ENCODE measurements around the gene CCDC172. TPM values are rescaled to one million over a fixed set of nuclear protein-coding genes. Genes with fewer than 3 reads are reported as not detected.

Gene CCDC172
- total RNA-seq, 1 donor from 2014 or later, result not detected

DNA sequence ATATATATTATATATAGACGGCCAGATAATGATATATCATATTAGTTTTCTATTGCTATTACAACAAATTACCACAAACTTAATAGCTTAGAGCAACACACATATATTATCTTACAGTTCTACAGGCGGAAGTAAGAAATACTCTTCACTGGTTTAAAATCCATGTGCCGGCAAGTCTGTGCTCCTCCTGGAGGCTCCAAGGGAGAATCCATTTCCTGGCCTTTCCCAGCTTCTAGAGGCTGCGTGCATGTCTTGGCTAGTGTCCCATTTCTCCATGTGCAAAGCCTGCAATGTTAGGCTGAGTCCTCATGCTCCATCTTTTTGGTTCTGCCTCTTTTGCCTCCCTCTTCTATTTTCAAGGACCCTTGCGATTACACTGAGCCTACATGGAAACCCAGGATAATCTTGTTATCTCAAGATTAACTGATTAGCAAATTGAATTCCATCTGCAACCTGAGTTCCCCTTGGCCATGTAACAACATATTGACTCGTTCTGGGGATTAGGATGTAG lies 79.5 kb downstream of the CCDC172 start:
- TF ChIP-seq, protein P1, sequence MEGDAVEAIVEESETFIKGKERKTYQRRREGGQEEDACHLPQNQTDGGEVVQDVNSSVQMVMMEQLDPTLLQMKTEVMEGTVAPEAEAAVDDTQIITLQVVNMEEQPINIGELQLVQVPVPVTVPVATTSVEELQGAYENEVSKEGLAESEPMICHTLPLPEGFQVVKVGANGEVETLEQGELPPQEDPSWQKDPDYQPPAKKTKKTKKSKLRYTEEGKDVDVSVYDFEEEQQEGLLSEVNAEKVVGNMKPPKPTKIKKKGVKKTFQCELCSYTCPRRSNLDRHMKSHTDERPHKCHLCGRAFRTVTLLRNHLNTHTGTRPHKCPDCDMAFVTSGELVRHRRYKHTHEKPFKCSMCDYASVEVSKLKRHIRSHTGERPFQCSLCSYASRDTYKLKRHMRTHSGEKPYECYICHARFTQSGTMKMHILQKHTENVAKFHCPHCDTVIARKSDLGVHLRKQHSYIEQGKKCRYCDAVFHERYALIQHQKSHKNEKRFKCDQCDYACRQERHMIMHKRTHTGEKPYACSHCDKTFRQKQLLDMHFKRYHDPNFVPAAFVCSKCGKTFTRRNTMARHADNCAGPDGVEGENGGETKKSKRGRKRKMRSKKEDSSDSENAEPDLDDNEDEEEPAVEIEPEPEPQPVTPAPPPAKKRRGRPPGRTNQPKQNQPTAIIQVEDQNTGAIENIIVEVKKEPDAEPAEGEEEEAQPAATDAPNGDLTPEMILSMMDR (IDR thresholded peaks at IDR 0.05; ENCODE audit: unreplicated experiment), result no peak
- no peak overlapping the region for H3K27ac Mint-ChIP-seq
- no peaks in the 10 kb centered on the region for H3K4me1 Mint-ChIP-seq
- H3K36me3 Mint-ChIP-seq, result no peaks in the 10 kb centered on the region
- no peak for DNase-seq (ENCODE audit: low spot score in 2 of 2, unreplicated experiment in 2 of 2)
- H3K9me3 Mint-ChIP-seq, result peaks cover 4% of the 10 kb centered on the region
- peaks cover 24% of the 10 kb centered on the region for H3K27me3 Mint-ChIP-seq (ENCODE audit: low read depth)
- H3K4me3 Mint-ChIP-seq, result no peak overlapping the region

DNA sequence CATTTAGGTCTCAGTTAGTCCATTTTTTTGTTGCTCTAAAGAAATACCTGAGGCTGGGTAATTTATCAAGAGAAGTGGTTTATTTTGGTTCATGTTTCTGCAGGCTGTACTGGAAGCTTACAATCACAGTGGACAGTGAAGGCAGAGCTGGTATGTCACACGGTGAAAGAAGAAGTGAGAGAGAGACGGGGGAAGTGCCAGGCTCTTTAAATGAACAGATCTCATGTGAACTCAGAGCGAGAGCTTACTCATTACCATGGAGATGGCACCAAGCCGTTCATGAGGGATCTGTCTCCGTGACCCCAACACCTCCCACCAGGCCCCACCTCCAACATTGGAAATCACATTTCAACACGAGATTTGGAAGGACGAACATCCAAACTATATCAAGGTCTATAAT lies 84.5 kb downstream of the CCDC172 start:
- Mint-ChIP-seq H3K4me3 (no peak overlapping the region), H3K9me3 (peaks cover 4% of the 10 kb centered on the region), H3K4me1 (no peaks in the 10 kb centered on the region), H3K36me3 (no peaks in the 10 kb centered on the region), H3K27ac (no peak overlapping the region), H3K27me3 (ENCODE audit: low read depth) (peaks cover 38% of the 10 kb centered on the region)
- DNase-seq (ENCODE audit: low spot score in 2 of 2, unreplicated experiment in 2 of 2), result no peak
- TF ChIP-seq, protein P1 (IDR thresholded peaks at IDR 0.05; ENCODE audit: unreplicated experiment), result no peak

DNA sequence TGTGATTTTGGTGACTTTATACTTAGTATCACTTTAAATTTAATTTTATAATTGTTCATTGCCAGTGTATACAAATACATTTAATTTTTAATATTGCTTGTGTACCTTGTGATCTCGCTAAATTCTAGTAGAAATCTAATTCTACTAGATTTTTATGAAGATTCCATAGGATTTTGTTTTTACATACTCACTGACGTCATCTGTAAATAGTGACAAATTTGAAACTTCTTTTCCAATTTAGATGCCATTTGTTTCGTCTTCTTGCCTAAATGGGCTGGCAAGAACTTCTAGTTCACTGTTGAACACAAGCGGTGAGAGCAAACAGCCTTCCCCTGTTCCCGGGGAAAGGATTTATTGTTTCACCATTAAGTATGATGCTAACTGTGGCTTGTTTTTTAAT lies 86.1 kb downstream of the CCDC172 start:
- H3K27ac Mint-ChIP-seq, result no peak overlapping the region
- H3K4me3 Mint-ChIP-seq, result no peak overlapping the region
- peaks cover 4% of the 10 kb centered on the region for H3K9me3 Mint-ChIP-seq
- H3K4me1 Mint-ChIP-seq, result no peaks in the 10 kb centered on the region
- peaks cover 28% of the 10 kb centered on the region for H3K27me3 Mint-ChIP-seq (ENCODE audit: low read depth)
- TF ChIP-seq, protein P1 (IDR thresholded peaks at IDR 0.05; ENCODE audit: unreplicated experiment), result no peak
- no peaks in the 10 kb centered on the region for H3K36me3 Mint-ChIP-seq
- DNase-seq (ENCODE audit: low spot score in 2 of 2, unreplicated experiment in 2 of 2), result no peak

DNA sequence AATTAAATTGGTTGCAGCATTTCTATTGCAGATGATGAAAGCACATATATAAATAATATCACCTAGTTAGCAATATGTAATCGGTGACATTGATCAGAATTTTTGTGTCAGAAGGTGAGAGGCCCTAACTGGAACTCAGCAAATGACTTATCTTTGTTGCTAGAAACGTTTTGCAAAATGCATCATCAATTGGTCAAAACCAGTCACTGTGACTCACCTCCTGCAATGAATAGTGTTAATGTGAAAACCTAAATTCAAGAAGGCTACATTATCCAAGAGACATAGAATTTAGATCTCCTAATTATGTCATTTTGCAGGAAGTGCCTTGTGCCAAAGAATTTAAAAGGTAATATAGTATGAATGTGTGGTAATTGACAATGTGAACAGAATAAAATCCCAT lies 93.6 kb downstream of the CCDC172 start:
- peaks cover 7% of the 10 kb centered on the region for H3K4me1 Mint-ChIP-seq
- no peak overlapping the region for H3K27ac Mint-ChIP-seq
- no peaks in the 10 kb centered on the region for H3K36me3 Mint-ChIP-seq
- no peaks in the 10 kb centered on the region for H3K9me3 Mint-ChIP-seq
- H3K4me3 Mint-ChIP-seq, result no peak overlapping the region
- TF ChIP-seq, protein P1 (IDR thresholded peaks at IDR 0.05; ENCODE audit: unreplicated experiment), result no peak
- DNase-seq (ENCODE audit: low spot score in 2 of 2, unreplicated experiment in 2 of 2), result no peak
- H3K27me3 Mint-ChIP-seq (ENCODE audit: low read depth), result peaks cover 4% of the 10 kb centered on the region

DNA sequence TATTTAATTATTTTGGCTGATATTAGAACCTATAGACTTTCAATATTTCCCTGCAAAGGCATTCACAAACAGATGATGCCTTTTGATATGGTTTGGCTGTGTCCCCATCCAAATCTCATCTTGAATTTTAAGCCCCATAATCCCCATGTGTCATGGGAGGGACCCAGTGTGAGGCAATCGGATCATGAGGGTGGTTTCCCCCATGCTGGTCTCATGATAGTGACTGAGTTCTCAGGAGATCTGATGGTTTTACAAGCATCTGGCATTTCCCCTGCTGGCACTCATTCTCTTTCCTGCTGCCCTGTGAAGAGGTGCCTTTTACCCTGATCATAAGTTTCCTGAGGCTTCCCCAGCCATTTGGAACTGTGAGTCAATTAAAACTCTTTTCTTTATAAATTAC lies 94.1 kb downstream of the CCDC172 start:
- DNase-seq (ENCODE audit: low spot score in 2 of 2, unreplicated experiment in 2 of 2), result no peak
- Mint-ChIP-seq H3K4me1 (peaks cover 7% of the 10 kb centered on the region), H3K36me3 (no peaks in the 10 kb centered on the region), H3K27ac (no peak overlapping the region), H3K9me3 (no peaks in the 10 kb centered on the region), H3K4me3 (no peak overlapping the region), H3K27me3 (ENCODE audit: low read depth) (peaks cover under 1% of the 10 kb centered on the region)
- TF ChIP-seq, protein P1 (IDR thresholded peaks at IDR 0.05; ENCODE audit: unreplicated experiment), result no peak

DNA sequence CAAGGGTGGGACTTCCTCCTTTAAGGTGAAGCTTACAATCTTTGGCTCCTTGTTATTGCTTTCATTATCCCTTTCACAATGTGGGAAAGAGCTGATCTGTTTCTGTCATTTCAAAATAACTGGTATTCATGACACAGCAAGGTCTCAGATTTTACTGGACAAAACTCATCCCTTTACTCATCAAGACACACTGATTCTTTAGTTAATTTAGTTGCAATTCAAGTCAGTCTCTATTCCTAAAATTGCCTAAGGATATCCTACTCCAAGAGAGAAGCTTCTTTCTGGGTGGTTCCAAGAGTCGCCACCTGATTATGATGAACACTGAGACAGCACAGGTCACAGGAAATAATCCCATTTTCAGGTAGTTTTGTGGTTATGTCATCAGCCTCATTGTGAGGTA lies 97.6 kb downstream of the CCDC172 start:
- no peak overlapping the region for H3K4me3 Mint-ChIP-seq
- no peaks in the 10 kb centered on the region for H3K27me3 Mint-ChIP-seq (ENCODE audit: low read depth)

More for the DNA sequence above, 97.6 kb downstream of the CCDC172 start:
- Mint-ChIP-seq H3K9me3 (no peaks in the 10 kb centered on the region), H3K36me3 (no peaks in the 10 kb centered on the region), H3K27ac (no peak overlapping the region), H3K4me1 (peaks cover 10% of the 10 kb centered on the region)
- TF ChIP-seq, protein P1 (IDR thresholded peaks at IDR 0.05; ENCODE audit: unreplicated experiment), result no peak
- DNase-seq (ENCODE audit: low spot score in 2 of 2, unreplicated experiment in 2 of 2), result no peak

Measured in mesothelial cell of epicardium (in vitro differentiated cells).